ENCODE data around the gene FAM110D.

FAM110D gene

DNA sequence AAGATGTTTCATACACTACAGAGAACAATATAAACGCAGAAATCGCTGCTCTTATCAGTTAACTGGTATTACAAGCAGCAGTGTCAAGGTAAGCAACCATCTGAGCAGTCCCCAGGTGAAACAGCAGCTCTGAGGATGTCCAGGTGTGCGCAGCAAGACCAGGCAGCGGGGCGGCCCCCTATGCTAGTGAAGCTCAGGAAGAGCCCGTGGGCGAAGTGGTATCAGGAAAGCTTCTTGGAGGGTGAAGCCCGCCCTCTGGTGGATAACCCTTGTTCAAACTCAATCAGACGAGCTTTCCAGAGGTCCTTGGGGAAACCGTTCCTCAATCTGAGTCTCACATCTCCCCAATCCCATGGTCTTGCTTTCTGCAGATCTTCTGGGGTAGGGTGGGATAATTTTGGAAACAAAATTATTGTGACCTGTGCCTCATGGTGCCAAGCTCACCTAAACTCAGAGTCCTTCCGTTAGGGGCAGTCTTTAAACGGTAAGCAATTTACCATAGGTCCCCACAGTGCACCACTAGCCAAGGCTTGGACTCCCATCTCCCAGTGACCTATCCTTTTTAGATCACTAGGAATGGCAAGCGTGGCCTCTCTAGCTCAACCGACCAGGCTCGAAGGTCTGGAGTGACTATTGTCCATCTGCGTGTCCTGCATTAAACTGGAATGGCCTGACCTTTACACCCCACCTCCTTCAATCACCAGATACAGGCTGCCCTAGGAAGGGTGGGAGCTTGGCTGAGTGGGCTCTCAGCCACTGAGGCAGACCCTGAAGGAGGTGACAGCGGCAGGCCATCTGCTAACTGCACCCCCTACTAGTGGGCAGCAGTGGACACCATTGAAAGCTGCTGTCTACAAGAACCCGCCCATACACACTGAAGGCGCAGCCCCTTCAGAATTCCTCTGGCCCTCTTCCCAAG, 13.6 kb upstream of the FAM110D start:
- Mint-ChIP-seq H3K27me3 (peaks cover 13% of the 10 kb centered on the region), H3K27ac (no peak overlapping the region), H3K4me1 (no peaks in the 10 kb centered on the region), H3K36me3 (no peaks in the 10 kb centered on the region), H3K9me3 (no peaks in the 10 kb centered on the region), H3K4me3 (no peak overlapping the region)
- DNase-seq (ENCODE audit: low spot score in 2 of 2) (peak; percentile 42 to 61), ATAC-seq (ENCODE audit: low read depth) (peak; percentile 73)

GRCh38 chr1:26145960-26146294, 13.0 kb upstream of the FAM110D start:
- Mint-ChIP-seq H3K4me1 (no peaks in the 10 kb centered on the region), H3K27me3 (peaks cover 13% of the 10 kb centered on the region), H3K36me3 (no peaks in the 10 kb centered on the region), H3K27ac (no peak overlapping the region), H3K9me3 (no peaks in the 10 kb centered on the region), H3K4me3 (no peak overlapping the region)
- ATAC-seq (ENCODE audit: low read depth) (no peak), DNase-seq (ENCODE audit: low spot score in 2 of 2) (no peak)

- Mint-ChIP-seq H3K4me1 (no peaks in the 10 kb centered on the region), H3K27me3 (peaks cover 16% of the 10 kb centered on the region), H3K4me3 (no peak overlapping the region), H3K9me3 (no peaks in the 10 kb centered on the region), H3K27ac (no peak overlapping the region), H3K36me3 (no peaks in the 10 kb centered on the region)
- DNase-seq (ENCODE audit: low spot score in 2 of 2), result no peak
- ATAC-seq (ENCODE audit: low read depth), result no peak
These were observed 10.0 kb upstream of the FAM110D start for GRCh38 chr1:26148887-26149286.

- no peaks in the 10 kb centered on the region for H3K4me1 Mint-ChIP-seq
- H3K27ac Mint-ChIP-seq, result no peak overlapping the region
- no peaks in the 10 kb centered on the region for H3K9me3 Mint-ChIP-seq
- ATAC-seq (ENCODE audit: low read depth) (no peak), DNase-seq (ENCODE audit: low spot score in 2 of 2) (no peak)
- no peak overlapping the region for H3K4me3 Mint-ChIP-seq
- H3K27me3 Mint-ChIP-seq, result peaks cover 23% of the 10 kb centered on the region
- H3K36me3 Mint-ChIP-seq, result no peaks in the 10 kb centered on the region
These were observed 4.8 kb upstream of the FAM110D start for GRCh38 chr1:26153966-26154532.

- Mint-ChIP-seq H3K36me3 (no peaks in the 10 kb centered on the region), H3K27ac (no peak overlapping the region), H3K4me3 (no peak overlapping the region), H3K9me3 (no peaks in the 10 kb centered on the region), H3K27me3 (peaks cover 23% of the 10 kb centered on the region), H3K4me1 (no peaks in the 10 kb centered on the region)
- ATAC-seq (ENCODE audit: low read depth), result no peak
- DNase-seq (ENCODE audit: low spot score in 2 of 2), result no peak
These were observed 4.1 kb upstream of the FAM110D start for GRCh38 chr1:26154750-26155149.

GRCh38 chr1:26155370-26156284, 3.3 kb upstream of the FAM110D start:
- Mint-ChIP-seq H3K27me3 (peaks cover 23% of the 10 kb centered on the region), H3K36me3 (no peaks in the 10 kb centered on the region), H3K4me1 (no peaks in the 10 kb centered on the region), H3K9me3 (no peaks in the 10 kb centered on the region), H3K27ac (no peak overlapping the region), H3K4me3 (no peak overlapping the region)
- no peak for DNase-seq (ENCODE audit: low spot score in 2 of 2)
- ATAC-seq (ENCODE audit: low read depth), result no peak

- no peak overlapping the region for H3K4me3 Mint-ChIP-seq
These were observed 2.4 kb upstream of the FAM110D start for GRCh38 chr1:26156285-26157038.

DNA sequence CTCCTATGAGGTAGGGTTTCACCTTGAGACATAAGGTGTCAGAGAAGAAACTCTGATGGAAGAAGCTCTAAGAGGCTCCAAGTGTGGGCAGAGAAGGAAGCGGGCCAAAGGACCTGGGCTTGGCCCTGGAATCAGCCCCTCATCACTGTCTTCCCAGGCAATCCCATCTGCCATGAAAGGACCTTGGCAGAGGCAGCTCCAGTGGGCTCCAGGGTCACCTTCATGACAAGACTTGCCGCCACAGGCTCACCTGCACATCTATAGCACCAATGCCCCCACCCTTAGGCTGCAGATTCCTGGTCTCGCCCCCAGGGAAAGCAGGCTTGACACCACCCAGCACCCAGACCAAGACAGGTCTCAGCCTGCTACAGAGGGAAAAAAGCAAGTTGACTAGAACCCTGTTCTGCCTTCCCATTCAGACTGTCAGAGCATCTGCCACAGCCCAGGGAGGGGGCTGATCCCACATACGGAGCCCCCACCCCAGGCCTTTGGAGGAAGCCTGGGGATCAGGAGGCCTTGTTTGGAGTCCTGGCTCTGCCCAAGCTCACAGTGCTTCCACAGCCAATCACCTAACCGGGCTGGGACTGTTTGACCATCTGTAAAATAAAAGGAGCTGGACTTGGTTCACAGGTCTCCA, 490 bp upstream of the FAM110D start:
- DNase-seq (ENCODE audit: low spot score in 2 of 2), result no peak
- Mint-ChIP-seq H3K9me3 (no peaks in the 10 kb centered on the region), H3K27me3 (peaks cover 26% of the 10 kb centered on the region), H3K36me3 (no peaks in the 10 kb centered on the region), H3K27ac (no peak overlapping the region), H3K4me1 (peaks cover 2% of the 10 kb centered on the region), H3K4me3 (no peak overlapping the region)
- ATAC-seq (ENCODE audit: low read depth), result no peak

More at GRCh38 chr1:26156285-26157038, 2.4 kb upstream of the FAM110D start:
- H3K27me3 Mint-ChIP-seq, result peaks cover 23% of the 10 kb centered on the region
- no peaks in the 10 kb centered on the region for H3K4me1 Mint-ChIP-seq
- ATAC-seq (ENCODE audit: low read depth) (no peak), DNase-seq (ENCODE audit: low spot score in 2 of 2) (no peak)
- H3K27ac Mint-ChIP-seq, result no peak overlapping the region
- no peaks in the 10 kb centered on the region for H3K36me3 Mint-ChIP-seq
- H3K9me3 Mint-ChIP-seq, result no peaks in the 10 kb centered on the region

GRCh38 chr1:26159743-26160039, 812 bp downstream of the FAM110D start:
- H3K36me3 Mint-ChIP-seq, result no peaks in the 10 kb centered on the region
- H3K4me3 Mint-ChIP-seq, result no peak overlapping the region
- H3K9me3 Mint-ChIP-seq, result no peaks in the 10 kb centered on the region
- no peak for ATAC-seq (ENCODE audit: low read depth)
- H3K27ac Mint-ChIP-seq, result no peak overlapping the region
- H3K4me1 Mint-ChIP-seq, result peaks cover 6% of the 10 kb centered on the region
- no peak for DNase-seq (ENCODE audit: low spot score in 2 of 2)
- H3K27me3 Mint-ChIP-seq, result peaks cover 26% of the 10 kb centered on the region

DNA sequence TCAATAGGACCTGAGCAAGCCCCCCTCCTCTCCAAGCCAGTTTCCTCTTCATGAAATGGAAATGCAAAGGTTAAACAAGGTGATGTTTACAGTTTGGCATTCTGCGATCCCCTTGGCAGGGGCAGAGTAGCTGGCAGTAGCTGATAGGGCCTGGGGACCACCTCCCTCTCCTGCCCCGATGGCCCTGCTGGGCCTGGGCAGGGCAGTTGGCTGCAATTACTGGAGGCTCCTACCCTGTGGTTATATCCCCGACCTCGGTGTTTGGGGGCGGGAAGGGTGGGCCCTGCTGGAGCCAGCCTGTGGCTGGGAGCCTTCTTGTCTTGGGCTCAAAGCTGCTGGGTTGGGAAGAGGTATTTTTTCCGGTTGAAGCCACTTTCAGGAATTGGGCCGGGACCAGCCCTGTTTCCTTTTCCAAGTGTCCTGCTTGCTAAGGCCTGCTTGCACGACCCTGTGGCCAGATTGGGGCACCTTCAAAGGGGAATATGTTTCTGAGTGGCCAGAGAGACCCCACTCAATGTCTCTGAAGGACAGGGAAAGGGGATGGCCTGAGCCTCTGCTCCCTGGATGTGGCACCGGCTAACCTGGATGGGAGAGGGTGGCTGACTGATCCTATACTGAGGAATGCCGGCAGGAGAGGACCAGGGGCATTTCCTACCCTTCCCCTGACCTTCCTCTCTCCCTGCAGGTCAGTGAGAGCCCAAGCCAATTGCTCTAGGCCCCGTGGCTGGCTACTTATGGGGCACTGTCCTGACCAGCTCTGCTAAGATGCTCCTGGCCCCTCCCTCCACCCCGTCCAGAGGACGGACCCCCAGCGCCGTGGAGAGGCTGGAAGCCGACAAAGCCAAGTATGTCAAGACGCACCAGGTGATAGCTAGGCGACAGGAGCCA, 1.9 kb downstream of the FAM110D start:
- ATAC-seq (ENCODE audit: low read depth) (no peak), DNase-seq (ENCODE audit: low spot score in 2 of 2) (no peak)
- Mint-ChIP-seq H3K27me3 (peaks cover 20% of the 10 kb centered on the region), H3K9me3 (no peaks in the 10 kb centered on the region), H3K4me3 (no peak overlapping the region), H3K36me3 (no peaks in the 10 kb centered on the region), H3K4me1 (peaks cover 9% of the 10 kb centered on the region), H3K27ac (no peak overlapping the region)

DNA sequence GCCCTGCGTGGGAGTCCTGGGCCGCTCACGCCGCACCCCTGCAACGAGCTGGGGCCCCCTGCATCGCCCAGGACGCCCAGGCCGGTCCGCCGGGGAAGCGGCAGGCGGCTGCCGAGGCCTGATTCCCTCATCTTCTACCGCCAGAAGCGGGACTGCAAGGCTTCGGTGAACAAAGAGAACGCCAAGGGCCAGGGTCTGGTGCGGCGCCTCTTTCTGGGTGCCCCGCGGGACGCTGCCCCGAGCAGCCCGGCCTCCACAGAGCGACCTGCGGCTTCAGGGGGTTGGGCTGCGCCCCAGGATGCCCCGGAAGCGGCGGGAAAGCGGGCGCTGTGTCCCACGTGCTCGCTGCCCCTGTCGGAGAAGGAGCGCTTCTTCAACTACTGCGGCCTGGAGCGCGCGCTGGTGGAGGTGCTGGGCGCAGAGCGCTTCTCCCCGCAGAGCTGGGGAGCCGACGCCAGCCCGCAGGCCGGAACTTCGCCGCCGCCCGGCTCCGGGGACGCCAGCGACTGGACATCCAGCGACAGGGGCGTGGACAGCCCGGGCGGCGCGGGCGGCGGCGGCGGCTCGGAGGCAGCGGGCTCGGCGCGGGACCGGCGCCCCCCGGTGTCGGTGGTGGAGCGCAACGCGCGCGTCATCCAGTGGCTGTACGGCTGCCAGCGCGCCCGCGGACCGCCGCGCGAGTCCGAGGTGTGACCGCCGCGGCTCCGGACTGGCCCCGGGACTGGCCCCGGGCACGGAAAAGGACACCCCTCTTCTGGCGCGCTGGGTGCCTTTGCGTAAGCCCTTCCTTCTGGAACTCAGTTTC, 2.7 kb downstream of the FAM110D start:
- ATAC-seq (ENCODE audit: low read depth) (peak; percentile 56), DNase-seq (ENCODE audit: low spot score in 2 of 2) (peak; percentile 17 to 56)
- peak overlapping the region; percentile 56 for H3K4me3 Mint-ChIP-seq
- no peaks in the 10 kb centered on the region for H3K9me3 Mint-ChIP-seq
- no peaks in the 10 kb centered on the region for H3K36me3 Mint-ChIP-seq
- H3K27ac Mint-ChIP-seq, result no peak overlapping the region
- H3K4me1 Mint-ChIP-seq, result peaks cover 9% of the 10 kb centered on the region
- H3K27me3 Mint-ChIP-seq, result peaks cover 18% of the 10 kb centered on the region

DNA sequence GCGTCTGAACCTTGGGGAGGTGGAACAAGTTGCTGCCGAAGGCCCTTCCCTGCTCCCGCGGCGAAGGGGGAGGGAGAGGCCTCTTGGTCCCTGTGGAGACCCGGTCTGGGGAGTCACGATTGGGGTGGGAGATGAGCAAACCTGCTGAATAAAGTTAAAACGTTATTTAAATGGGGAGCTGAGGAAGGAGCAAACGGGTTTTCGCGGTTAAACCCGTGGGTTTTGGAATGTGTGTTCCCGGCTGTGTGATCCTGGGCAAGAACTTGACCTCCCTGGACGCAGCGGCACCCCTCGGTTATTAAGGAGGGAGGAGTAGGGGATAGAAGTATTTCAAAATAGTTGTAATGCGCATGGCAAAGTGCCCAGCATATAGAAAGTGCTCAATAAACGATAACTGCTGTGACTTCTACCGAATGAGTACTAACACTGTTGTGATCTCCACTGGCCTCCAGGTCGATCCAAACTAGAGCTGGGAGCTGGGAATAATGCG, 3.4 kb downstream of the FAM110D start:
- Mint-ChIP-seq H3K36me3 (no peaks in the 10 kb centered on the region), H3K4me3 (peak overlapping the region; percentile 56), H3K9me3 (no peaks in the 10 kb centered on the region), H3K27me3 (peaks cover 18% of the 10 kb centered on the region), H3K4me1 (peaks cover 9% of the 10 kb centered on the region), H3K27ac (no peak overlapping the region)
- no peak for DNase-seq (ENCODE audit: low spot score in 2 of 2)
- ATAC-seq (ENCODE audit: low read depth), result no peak
